Stimulated activated CD4-positive, alpha-beta T cell treated with anti-CD3 and anti-CD28 coated beads, Interleukin-1b, Interleukin-23, amount 100 ng/mL, for 4 hours (primary cell): Measurements from ENCODE around the gene PECR.

ENCODE experiments used
- DNase-seq, 2 donors: peaks; one replicate each; pipeline ENCODE4 v3.0.0-alpha.2; 2020; ENCODE audit warnings: low read depth in 2 of 2

Gene PECR

GRCh38 chr2:216071111-216071851, 10.3 kb downstream of the PECR start:
- DNase-seq = no peak

DNA sequence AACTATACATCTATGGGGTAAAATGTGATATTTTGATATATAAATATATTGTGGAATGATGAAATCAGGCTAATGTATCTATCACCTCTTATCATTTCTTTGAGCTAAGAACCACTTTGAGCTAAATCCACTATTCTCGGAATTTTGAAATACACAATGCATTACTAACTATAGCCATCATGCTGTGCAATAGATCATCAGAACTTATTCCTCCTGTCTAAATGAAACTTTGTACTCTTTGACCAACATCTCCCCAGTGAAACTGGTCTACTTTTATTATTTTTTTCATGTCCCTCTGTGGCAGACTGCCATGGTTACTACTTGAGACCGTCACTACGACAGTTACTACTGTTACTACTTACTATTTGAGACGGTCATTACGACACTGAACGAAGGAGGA, 11.4 kb downstream of the PECR start:
- DNase-seq = no peak

- DNase-seq = no peak
Measured at GRCh38 chr2:216069028-216069427, 12.6 kb downstream of the PECR start.

DNA sequence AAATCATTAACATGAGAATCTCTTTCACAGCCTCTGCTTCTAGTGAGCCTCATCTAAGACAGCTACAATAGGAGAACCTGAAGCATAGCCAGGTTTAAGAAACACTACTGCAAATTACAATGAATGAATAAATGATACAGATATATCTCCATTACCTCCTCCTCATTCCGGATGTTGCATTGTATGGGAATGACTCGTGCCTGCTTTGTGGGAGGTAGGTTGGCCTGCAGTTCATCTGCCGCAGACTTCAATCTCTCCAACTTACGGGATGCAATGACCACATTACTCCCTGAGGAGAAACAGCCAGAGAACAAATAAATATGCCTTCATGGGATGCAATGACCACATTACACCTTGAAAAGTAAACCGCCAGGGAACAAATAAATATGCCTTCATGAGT, 15.4 kb downstream of the PECR start:
- no peak for DNase-seq

DNA sequence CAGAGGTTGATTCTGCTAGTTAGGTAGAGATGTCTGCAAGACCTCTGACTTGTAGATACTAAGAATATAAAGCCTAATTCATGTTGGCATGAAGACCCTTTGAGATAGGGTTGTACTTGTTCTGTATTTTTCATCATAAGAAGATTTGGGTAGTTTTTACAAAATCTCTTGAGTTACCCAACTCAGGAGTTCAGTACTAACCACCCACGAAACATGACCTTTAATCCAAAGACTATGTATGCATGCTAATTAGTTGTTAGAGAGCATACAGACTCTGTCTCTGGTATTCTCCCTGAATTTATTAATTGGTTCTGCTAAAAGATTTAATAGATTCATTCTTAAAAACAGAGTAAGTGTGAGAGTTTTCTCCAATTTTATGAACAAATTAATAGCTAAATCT, 16.9 kb downstream of the PECR start:
- no peak for DNase-seq

GRCh38 chr2:216064014-216064630, 17.5 kb downstream of the PECR start:
- no peak for DNase-seq

DNA sequence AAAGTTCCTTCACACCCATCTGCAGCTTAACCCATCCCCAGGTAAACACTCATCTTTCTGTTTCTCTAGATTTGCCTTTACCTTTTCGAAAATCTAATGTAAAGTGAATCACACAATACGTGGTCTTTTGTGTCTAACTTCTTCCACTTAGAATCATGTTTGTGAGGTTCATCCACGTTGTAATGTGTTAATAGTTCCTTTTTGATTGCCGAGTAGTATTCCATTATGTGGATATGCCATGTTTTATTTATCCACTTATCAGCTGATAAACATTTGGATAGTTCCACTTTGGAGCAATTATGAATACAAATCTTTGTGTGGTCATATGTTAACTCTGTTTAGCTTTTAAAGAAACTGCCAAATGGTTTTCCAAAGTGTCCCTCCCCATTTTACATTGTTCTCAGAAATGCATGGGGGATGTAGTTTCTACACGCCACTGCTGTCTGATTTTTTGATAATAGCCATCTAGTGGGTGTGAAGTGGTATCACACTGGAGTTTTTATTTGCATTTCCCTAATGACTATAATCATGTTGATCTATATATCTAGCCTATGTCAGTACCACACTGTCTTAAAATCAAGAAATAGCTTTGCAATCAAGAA, 22.3 kb downstream of the PECR start:
- no peak for DNase-seq

- peak; percentile 29 to 31 for DNase-seq
Measured at GRCh38 chr2:216057688-216058193, 23.9 kb downstream of the PECR start.

GRCh38 chr2:216056739-216057138, 24.9 kb downstream of the PECR start:
- no peak for DNase-seq

DNA sequence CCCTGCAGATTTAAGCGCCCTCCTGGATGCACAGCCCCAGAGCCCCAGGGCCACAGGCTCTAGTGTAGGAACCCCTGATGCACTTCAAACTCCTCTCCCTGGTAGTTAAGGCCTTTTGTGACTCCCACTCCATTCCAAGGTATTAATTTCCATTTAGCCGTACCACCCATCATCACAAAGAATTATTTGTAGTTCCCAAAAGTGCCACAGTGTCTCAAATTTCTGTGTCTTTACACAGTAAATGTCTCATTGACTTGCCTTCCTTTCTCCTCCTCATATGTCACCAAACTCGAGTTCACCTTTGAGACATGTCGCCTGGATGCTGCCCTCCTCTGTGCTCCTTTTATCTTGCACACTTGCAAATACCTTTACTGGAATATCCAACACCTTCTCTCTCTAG, 25.9 kb downstream of the PECR start:
- DNase-seq = no peak

DNA sequence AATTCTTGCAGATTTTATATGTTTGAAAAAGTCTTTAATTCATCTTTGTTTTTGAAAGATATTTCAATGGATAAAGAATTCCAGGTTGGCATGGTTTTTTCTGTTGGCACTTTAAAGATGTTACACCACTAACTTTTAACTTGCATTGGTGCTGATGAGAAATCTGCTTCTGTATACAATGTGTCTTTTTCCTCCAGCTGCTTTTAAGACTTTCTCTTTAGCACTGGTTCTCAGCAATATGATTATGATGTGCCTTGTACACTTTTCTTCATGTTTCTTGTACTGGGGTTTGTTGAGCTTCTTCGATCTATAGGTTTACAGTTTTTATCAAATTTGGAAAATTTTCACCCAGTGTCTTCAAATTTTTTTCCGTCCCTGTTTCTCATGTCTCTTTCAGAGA, 29.2 kb downstream of the PECR start:
- DNase-seq = no peak

- no peak for DNase-seq
Measured at GRCh38 chr2:216051350-216051749, 30.3 kb downstream of the PECR start.

DNA sequence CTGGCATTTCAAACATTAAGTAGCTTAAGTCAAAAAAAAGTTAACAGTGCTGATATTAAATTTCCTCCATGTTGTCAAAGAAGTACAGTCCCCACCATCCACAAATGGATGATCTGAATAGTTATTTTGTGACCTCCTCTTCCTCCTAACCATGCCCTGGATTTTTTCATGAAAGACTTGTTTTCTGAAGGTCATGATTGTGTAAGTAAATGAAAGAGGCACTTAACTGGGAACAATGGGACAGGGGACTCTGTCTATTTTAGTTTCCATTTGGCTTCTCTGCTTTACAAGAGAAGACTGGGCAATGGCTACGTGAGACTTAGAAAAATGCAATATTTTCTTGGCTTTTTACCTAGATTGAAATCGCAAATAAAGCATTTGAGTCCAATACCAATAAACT, 32.2 kb downstream of the PECR start:
- no peak for DNase-seq

DNA sequence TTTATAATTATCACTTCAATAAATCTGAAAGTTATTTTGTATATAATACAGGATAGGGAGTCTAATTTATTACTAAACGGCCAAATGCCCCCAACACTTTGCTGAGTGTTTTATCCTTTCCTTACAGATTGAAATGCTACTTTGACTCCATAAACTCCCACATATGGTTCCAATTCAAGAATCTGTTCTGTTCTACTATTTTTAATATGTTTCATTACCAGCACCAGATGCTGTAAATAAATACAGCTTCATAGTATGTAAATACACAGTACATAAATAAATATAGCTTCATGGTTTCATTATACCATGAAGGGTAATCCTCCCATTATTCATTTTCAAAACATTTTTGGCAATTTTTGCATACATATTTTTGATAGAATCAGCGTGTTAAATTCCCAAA, 34.2 kb downstream of the PECR start:
- no peak for DNase-seq

DNA sequence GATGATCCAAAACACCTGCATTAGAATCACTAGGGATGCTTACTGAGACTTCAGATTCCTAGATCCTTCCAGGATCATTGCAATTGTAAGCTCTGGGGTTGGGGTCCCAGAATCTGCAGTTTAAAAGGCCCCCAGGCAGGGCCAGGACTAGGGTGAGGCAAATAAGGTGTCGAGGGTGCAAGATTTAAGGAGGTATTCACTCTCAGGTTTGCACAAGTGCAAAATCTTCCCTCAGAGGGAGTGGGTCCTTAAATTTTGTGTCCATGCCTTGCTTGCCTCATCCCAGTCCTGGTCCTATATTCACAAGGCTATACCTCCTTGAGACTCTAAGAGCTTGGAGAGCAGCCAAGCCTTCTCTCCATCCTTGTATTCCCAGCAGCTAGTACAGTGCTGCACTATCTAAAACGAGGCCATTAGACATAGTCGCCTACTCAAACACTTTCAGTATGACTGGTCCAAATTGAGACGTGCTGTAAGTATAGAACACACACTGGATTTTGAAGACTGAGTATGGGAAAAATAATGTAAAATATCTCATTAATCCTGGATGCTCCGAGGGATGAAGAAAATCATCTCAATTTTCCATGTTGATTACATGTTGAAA, 36.6 kb downstream of the PECR start:
- DNase-seq = no peak

DNA sequence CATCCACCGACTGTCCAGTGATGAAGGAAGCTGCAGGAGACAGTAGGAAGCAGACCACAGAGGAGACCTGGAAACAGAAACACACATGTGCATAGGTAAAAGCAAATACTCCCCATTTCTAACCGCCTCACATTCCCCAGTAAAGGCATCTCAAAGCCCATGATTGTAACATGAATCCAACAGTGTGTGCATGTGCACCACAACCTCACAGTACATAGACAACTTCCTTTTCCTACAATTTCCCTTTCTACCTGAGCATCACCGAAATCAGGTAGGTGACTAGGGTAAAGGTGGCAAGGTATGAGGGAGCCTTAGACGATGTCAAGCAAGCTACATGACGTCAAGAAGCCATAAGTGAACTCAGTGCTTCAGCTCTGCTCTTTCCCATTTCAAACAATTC, 37.7 kb downstream of the PECR start:
- no peak for DNase-seq

GRCh38 chr2:216041438-216041837, 40.2 kb downstream of the PECR start:
- no peak for DNase-seq

DNA sequence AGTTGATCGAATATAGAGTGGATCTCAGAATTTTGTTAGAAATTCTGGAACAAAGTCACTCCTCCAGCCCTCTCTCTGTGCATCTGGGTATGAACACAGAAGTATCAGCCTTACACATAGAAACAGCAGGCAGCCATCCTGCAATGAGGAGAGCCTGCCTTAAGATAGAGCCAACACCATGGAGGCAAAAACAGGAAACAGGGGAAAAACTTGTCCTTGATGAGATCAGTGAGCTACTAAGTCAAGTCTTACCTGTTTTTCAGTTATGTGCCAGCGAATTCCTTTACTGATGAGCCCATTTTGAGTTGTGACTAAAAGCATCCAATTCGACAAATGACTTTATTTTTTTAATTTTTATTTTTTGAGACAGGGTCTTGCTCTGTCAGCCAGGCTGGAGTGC, 41.7 kb downstream of the PECR start:
- DNase-seq = no peak

- DNase-seq = peak; percentile 71 to 75
Measured at GRCh38 chr2:216034065-216034464, 47.5 kb downstream of the PECR start.

DNA sequence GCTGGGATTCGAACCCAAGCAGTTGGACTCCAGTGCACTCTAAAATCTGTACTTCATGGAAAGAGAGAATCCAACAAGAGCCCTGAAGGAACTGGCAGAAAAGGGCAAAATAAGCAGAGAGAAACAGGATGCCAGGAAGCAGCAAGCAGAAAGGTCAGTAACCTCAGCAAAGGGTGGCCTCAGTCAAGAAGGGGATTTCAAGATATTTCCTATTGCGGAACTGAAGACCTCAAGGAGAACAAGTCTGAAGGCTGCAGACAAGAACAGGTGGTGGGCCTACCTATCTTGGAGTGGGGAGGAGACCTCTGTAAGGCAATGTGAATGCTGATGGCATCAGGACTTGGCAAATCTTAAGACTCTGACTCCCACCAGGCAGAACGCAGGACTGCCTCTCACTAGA, 48.2 kb downstream of the PECR start:
- no peak for DNase-seq

- DNase-seq = no peak
Measured at GRCh38 chr2:216031960-216032689, 49.5 kb downstream of the PECR start.

- no peak for DNase-seq
Measured at GRCh38 chr2:216030216-216030615, 51.4 kb downstream of the PECR start.
